ENCODE measurements around the gene DDX51.

- TF ChIP-seq TAF1 (conservative IDR thresholded peaks at IDR 0.05) (no peak), CTCF (IDR thresholded peaks at IDR 0.05; ENCODE audit: low read depth, low read length, missing input control) (no peak), JUND (IDR thresholded peaks at IDR 0.05) (no peak), SP1 (IDR thresholded peaks at IDR 0.05) (no peak), HNF4G (IDR thresholded peaks at IDR 0.05) (no peak), REST (IDR thresholded peaks at IDR 0.05) (no peak), ATF3 (IDR thresholded peaks at IDR 0.05) (no peak), EGR1 (IDR thresholded peaks at IDR 0.05; ENCODE audit: low read depth in 2 of 2) (no peak), RAD21 (IDR thresholded peaks at IDR 0.05) (no peak)
Measured at GRCh38 chr12:132160601-132161035, 16.5 kb upstream of the DDX51 start.

All from liver (tissue), 3 donors.